WI38 (cell line): Measurements from ENCODE around the gene CCL4.

Source experiments
- H3K4me3 ChIP-seq: 2 replicates; pipeline ENCODE4 v1.5.1; 2011; ENCODE audit warnings: low read depth, mild to moderate bottlenecking, control low read depth, low read length
- CTCF ChIP-seq: IDR thresholded peaks from 2 replicates; pipeline ENCODE4 v1.5.1; 2012; ENCODE audit warnings: low read depth, mild to moderate bottlenecking, control low read depth, low read length

The CCL4 gene

GRCh38 chr17:36148559-36149295, 45.1 kb downstream of the CCL4 start:
- H3K4me3 ChIP-seq, result no peak overlapping the region
- peak; percentile 100 for TF ChIP-seq CTCF

- TF ChIP-seq CTCF, result no peak
- H3K4me3 ChIP-seq, result no peak overlapping the region
Measured at GRCh38 chr17:36149296-36149820, 45.7 kb downstream of the CCL4 start.

GRCh38 chr17:36151891-36152638, 48.4 kb downstream of the CCL4 start:
- no peak overlapping the region for H3K4me3 ChIP-seq
- no peak for TF ChIP-seq CTCF

- TF ChIP-seq CTCF, result no peak
- H3K4me3 ChIP-seq, result no peak overlapping the region
Measured at GRCh38 chr17:36152639-36153120, 49.1 kb downstream of the CCL4 start.

- no peak for TF ChIP-seq CTCF
- H3K4me3 ChIP-seq, result no peak overlapping the region
Measured at GRCh38 chr17:36153895-36154610, 50.4 kb downstream of the CCL4 start.
